SKM-1 (cell line): ENCODE data around the gene DCLK1.

Source experiments
- DNase-seq: peaks from one replicate; lab custom pipeline; 2025; ENCODE audit not compliant: unreplicated experiment; lab: John Stamatoyannopoulos, UW

DCLK1 gene

GRCh38 chr13:36131222-36131930 lies at the start of gene DCLK1:
DCLK1 (minus strand) TSS chr13:36131382.
- no peak for DNase-seq

- DNase-seq, result no peak
Observed at GRCh38 chr13:36175621-36176020, 44.4 kb upstream of the DCLK1 start.

DNA sequence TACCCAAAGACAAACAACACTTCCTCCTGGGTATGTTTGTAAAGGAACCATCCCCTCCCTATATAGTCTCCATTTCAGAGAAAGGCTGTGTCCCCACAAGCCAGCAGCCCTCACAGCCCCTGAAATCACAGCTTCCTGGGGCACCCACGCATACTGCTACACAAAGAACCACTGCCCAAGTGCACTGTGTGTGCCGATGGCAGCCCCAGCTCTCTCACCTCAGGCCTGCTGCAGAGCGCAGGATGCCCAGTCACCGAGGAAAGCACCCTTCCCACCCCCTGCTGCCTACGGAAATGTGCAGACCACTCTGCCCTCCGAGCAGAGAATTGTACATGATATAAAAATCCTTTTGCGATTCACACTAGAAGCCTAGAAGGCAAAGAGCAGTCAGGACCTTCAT lies 43.7 kb upstream of the DCLK1 start:
- DNase-seq, result no peak

DNA sequence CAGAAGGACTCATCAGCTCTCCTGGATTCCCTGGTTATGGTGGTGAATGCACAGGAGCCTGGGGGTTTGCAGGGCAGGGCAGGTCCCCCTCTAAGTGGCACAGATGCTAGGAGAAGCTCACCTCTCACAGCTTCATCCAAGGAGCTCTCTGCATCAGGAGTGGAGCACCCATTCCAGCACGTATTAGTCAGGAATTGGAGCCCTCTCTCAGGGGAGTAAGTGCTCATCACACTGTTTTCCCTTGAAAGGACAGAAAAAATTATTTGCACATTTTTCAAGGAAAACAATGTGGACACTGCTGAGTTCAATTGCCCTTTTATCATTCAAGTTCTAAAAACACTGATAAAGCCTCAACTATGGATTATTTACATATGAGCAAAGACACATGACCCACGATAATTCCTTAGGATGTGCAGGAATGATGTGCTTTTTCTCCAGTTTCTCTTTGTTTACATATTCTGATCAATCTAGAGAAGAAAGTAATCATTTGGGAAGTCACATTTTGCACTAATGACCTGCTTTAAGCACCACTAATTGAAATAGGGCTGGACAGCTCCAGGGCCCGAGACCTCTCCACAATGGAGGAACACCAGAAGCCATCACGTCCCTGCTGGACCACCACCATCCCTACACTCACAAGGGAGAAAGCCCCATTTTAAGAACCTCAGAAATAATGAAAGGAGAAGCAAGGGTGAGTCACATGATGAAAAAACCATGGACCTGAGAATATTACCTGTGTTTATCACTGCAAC lies 42.6 kb upstream of the DCLK1 start:
- DNase-seq, result no peak

DNA sequence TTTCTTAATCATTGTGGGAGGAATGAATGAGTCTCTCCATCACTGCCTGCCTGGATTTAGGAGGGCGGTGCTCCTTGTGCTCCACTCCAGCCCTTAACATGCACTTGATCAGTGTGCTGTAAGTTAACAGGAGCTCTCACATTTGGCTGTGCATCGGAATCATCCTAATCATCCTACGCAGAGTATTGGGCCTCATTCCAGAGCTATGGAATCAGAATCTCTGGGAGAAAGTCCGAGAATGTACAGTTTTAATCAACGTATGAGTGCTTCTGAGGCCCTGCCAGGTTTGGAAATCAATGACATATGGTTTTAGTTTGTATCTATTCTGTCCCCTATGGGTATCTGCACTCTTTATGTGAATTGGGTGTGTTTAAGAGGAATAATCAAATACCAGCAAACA lies 34.9 kb upstream of the DCLK1 start:
- no peak for DNase-seq

GRCh38 chr13:36163809-36164308 lies 32.7 kb upstream of the DCLK1 start:
- DNase-seq, result no peak

- DNase-seq, result no peak
Observed at GRCh38 chr13:36163286-36163685, 32.1 kb upstream of the DCLK1 start.

GRCh38 chr13:36160297-36160696 lies 29.1 kb upstream of the DCLK1 start:
- DNase-seq, result no peak

DNA sequence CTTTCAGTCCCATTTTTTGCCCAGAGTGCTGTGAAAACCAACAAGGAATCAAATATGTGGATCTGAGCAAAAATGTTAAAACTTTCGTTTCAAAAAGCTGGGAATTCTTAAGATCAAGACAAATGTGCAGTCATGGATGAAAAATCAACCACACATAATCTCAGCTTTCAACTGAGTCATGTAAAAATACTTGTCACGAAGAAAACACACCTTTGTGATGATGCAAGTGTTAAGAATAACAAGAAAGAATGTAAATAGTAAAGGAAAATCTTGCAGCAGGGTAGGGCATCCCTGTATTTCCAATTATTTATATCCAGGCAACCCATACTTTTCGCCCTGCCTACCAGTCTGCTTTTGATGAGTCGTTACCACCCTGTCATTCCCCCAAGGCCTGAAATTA lies 27.4 kb upstream of the DCLK1 start:
- no peak for DNase-seq

DNA sequence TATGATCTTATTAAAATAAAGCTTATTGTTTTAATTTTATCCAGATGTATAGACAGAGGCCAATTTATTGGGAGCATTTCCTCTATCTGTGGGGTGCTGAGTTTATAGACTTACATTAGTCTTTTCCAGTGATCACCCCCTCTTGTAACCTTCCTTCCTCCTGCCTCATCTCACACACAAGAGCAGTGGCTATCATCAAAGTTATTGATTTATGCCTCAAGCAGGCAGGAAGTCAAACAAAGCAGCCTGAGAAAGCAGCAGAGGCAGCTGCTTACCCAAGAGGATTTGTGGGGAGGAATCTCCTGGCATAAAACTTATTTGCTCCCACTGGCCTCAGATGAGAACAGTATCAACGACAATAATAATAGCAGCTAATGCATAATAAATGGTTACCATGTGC lies 26.3 kb upstream of the DCLK1 start:
- DNase-seq, result no peak

DNA sequence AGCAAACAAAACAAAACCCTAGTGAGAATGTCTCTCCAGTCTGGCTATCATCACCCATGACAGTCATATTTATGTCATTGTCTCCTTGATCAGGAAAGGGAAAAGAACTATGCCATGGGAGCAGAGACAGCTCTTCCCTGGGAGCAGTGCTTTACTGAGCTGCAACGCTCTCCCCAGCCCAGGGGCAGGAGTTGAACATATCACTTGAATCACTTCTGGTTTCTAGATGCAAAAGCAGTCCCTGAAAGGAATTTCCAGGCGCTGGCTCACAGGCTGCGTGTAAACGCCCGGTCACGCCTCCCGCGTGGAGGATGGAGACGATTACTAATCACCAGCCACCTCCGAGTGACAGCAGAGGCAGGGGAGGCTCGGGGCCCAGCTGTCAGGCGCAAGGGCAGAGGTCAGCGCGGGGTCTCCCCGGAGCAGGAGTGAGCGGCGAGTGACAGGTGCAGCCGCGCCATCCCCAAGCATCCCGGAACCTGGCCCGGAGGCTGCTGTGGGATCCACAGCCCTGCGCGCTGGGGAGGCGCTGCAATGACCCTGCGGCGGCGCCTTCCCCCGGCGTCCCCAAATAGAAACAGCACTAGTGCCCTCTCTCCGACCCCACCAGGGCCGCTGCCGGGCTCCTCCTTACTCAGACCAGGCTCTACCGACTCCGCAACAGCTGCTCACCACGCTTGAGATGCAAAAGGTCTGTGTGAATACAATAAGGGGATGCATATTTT lies 23.5 kb upstream of the DCLK1 start:
- DNase-seq, result no peak

GRCh38 chr13:36151591-36151990 lies 20.4 kb upstream of the DCLK1 start:
- DNase-seq, result no peak

DNA sequence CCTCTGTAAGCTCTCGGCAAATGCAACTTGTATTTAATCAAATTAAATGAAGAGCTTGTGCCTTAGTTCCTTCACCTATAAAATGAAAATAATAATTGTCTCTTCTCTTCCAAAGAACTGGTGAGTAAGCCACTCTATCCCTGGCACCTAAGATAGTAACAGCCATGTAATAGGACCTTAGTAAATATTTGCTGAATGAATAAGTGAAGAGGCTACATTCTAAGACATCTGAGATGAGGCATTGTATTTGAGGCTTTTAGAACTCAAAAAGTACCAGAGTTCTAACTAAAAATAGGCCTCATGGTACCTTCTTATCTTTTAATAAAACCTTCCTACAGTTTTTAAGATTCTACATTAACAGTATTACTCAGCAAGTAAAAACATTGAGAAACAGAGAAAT lies 17.3 kb upstream of the DCLK1 start:
- no peak for DNase-seq

DNA sequence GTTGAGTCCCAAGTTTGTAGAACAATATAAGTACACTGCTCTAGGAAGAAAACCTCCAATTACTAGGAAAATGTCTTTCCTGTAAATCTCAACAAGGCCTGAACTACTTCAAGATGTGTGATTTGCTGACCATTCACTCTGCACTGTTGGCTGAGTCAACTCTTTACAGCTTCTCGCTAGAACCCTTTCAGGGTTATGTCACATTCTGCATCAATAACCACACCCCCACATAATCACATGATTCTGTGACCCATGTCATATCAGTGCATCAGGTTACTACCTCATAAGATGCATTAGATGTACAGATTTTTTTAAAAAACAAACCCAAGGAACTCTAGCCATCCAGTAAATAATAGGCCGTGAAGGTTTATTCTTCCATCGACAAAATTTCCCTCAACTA lies 16.1 kb upstream of the DCLK1 start:
- DNase-seq, result no peak

DNA sequence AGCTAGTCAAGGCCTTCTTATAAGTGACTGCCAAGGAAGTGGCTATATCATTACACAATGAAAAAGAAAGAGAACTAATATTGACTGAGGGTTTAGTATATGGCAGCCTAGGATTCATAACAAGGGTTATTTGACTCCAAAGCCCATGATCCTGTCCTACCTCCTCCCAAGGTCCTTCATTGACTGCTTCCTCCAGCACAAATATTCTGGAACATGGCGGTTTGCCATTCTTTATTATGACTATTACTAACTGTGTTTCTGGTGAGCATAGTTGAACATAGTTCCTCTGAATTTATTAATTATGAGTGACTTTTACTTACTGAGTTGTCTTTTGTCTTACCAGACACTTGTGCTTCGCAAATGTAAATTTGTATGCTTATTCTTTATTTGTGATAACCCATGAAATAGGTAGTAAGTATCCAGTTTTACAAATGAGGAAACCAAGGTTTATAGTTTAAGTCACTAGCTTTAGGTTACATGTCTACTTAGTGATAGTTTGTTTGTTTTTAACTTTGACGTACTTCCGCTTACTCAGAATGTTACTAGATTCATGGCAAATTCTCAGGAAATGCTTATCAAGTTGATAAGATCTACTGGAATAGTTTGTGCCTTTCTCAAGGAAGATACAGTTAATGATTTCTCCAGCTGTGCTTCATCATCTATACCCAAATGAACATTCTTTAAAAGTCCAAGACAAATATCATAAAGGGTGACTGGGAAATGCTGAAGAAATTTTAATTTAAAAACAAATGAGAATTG lies 15.5 kb upstream of the DCLK1 start:
- DNase-seq, result no peak

DNA sequence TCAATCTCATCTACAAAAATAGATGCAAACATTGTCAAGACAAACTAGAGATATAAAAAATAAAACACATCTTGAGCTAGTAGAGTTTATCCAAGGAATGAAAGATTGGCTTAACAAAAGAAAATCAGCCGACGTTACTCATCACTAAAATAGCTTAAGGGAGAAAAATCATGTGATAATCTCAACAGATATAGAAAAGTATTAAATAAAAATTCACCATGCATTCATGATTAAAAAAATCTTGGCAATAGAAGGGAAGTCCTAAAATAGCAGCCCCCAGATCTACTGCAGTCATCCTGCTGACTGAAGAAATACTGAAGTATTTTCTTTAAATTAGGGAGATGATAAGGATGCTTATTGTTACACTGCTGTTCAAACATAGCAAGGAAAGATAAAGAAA lies 12.6 kb upstream of the DCLK1 start:
- DNase-seq, result no peak

DNA sequence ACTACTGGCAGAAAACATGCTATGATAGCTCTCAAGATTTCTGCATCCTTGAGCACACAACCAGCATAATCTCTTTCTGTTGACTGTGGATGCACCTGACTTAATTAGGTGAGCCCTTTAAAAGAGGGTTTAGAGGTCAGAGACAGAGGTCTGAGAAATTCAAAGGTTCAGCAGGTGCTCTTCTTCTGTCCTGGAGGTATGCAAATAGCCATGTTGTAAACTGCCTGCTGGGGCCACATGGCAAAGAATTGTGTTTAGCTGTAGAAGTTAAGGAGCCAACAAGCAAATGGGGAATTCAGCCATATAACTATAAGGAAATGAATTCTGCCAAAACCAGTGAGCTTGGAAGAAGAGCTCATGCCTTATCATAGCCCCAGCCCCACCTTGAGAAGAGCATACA lies 11.6 kb upstream of the DCLK1 start:
- no peak for DNase-seq

- no peak for DNase-seq
Observed at GRCh38 chr13:36135876-36136275, 4.7 kb upstream of the DCLK1 start.

DNA sequence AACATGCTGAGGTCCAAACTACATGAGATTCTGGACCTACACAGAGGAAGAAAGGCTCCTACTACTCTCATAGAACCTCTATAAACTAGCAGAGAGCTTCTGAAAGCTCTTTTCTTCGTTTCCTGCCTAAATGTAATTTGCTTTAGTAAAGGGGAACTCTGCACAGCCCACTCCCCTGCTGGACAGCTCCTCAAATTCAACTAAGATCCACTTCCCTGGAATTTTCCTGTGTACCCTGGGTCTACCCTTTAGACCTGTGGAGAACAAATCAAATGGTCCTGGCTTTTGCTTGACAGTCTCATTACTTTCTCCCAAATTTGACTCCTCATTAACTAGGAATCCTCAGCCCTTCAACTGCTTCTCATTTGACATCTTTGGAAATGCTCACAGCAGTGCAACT lies 3.5 kb upstream of the DCLK1 start:
- no peak for DNase-seq

DNA sequence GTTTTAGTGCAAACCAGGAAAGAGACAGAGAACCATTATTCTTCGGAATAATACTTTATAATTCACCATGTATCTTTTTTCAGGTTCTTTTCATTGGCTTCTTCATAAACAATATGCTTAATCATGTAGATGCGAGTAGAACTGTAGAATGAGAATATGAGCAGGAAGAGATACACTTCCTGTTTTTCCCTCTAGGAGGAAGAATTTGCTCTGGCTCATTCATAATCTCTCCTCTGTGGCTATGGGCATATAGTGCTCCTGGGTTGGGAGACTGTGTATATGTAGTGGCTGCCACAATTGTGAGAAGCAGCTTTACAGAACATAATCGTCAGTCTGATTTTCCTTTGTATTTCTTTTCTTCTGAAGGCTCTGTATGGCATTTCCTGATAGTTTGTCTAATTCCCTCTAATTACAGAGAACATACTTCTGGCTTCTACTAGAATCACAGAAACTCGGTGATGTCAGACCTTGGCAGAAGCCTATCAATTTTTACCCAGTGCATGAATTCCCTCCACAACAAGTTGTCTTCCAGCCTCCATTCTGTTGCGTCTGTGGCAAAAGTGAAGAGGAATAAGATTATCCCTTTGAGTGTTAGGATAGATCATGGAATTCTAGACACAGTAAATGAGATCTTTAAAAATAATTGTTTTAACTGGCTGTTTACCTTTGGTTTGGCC lies 2.9 kb upstream of the DCLK1 start:
- no peak for DNase-seq

GRCh38 chr13:36132376-36132775 lies 1.2 kb upstream of the DCLK1 start:
- DNase-seq, result no peak
